Measurements from ENCODE around the gene AK3. TPM values are rescaled to one million over a fixed set of nuclear protein-coding genes. Genes with fewer than 3 reads are reported as not detected.

AK3 gene
- total RNA-seq, 1 experiment from 2014 or later, result 41.5 TPM

- H3K9me3 Mint-ChIP-seq, result no peaks in the 10 kb centered on the region
- Histone ChIP-seq H3K14ac (ENCODE audit: insufficient read depth, low read length) (no peak overlapping the region), H3K27me3 (ENCODE audit: insufficient read depth, low read length) (no peaks in the 10 kb centered on the region), H3K27ac (ENCODE audit: insufficient read length, low read depth, low read length) (no peak overlapping the region), H3K79me2 (ENCODE audit: insufficient read depth, low read length) (no peaks in the 10 kb centered on the region), H3K79me1 (ENCODE audit: insufficient read depth, low read depth, low read length, poor library complexity, severe bottlenecking) (no peaks in the 10 kb centered on the region), H2BK5ac (ENCODE audit: insufficient read length, low read length) (no peak overlapping the region), H4K20me1 (ENCODE audit: control insufficient read depth, insufficient read depth, insufficient read length) (no peaks in the 10 kb centered on the region), H2BK120ac (ENCODE audit: low read depth, low read length, poor library complexity, severe bottlenecking) (no peak overlapping the region), H2BK12ac (ENCODE audit: insufficient read length, low read depth, low read length) (no peak overlapping the region), H2AFZ (ENCODE audit: low read length) (no peak overlapping the region), H3K18ac (ENCODE audit: insufficient read length, low read depth, low read length) (no peak overlapping the region), H2BK15ac (ENCODE audit: low read depth, low read length) (no peak overlapping the region), H3K23ac (ENCODE audit: insufficient read length, low read depth, low read length) (no peak overlapping the region), H3T11ph (ENCODE audit: low read length) (no peak overlapping the region), H3K23me2 (ENCODE audit: insufficient read length, low read depth, low read length, poor library complexity, severe bottlenecking) (peaks cover 4% of the 10 kb centered on the region), H3K56ac (ENCODE audit: insufficient read length, low read depth, low read length) (no peak overlapping the region), H3K9ac (ENCODE audit: extremely low read depth, insufficient read length, low read length) (no peak overlapping the region), H3K9me3 (ENCODE audit: control insufficient read depth, low read depth, low read length) (no peaks in the 10 kb centered on the region), H3K4ac (ENCODE audit: low read depth, low read length) (no peak overlapping the region), H4K91ac (ENCODE audit: insufficient read length, low read depth, low read length) (no peak overlapping the region), H4K8ac (replicated peaks; ENCODE audit: insufficient read length, low read depth, low read length) (no peak overlapping the region), H4K5ac (ENCODE audit: insufficient read length, low read depth, low read length) (no peak overlapping the region), H3K4me2 (ENCODE audit: insufficient read depth, insufficient read length, low read length) (no peak overlapping the region), H2AK5ac (ENCODE audit: insufficient read length, low read length) (no peak overlapping the region), H2BK20ac (ENCODE audit: low read depth, low read length, poor library complexity, severe bottlenecking) (no peak overlapping the region), H3K4me1 (ENCODE audit: insufficient read depth, low read length) (no peaks in the 10 kb centered on the region)
- no peak for DNase-seq
- H3K4me1 Mint-ChIP-seq, result peaks cover 13 to 22% of the 10 kb centered on the region in 2 experiments
- peaks cover 6% of the 10 kb centered on the region for H3K27me3 Mint-ChIP-seq (ENCODE audit: low read depth)
- no peak overlapping the region for H3K27ac Mint-ChIP-seq
- no peak overlapping the region for H3K4me3 Mint-ChIP-seq
- no peak for TF ChIP-seq CTCF (conservative IDR thresholded peaks at IDR 0.05)
- no CpG with 5 or more reads among the region's 1 CpG for WGBS (ENCODE audit: extremely low coverage, insufficient read length, low lambda C conversion rate)
- H3K36me3 Mint-ChIP-seq (ENCODE audit: insufficient read depth in 1 of 3, low read depth in 3 of 3), result no peaks in the 10 kb centered on the region; a peak in 2 of 7 replicates
Measured at GRCh38 chr9:4787876-4788275, 46.9 kb upstream of the AK3 start.
